ENCODE results near the gene FGGY.

DNA sequence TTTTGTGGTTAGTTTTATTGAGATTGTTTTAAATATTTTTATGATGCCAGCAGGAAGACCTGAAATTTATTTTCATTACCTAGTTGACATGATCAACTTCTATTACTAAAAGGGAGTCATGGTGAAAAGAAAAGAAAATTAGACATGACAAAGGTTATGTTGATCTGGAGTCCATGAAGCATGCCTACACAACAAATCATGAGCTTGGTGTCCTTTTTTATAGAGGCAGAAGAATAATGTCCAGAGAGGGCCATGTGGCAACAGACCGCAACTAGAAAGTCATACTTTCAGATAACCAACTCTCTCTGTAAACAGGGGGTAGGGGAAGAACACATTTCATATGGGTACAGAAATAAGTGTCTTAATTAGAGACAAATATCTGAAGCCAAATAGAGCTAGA, 342.4 kb downstream of the FGGY start:
- TF ChIP-seq TEAD4 (CRISPR knock-in tag; IDR thresholded peaks at IDR 0.05) (no peak), ZNF263 (CRISPR knock-in tag; IDR thresholded peaks at IDR 0.05; ENCODE audit: low read depth) (no peak), NFE2L1 (CRISPR knock-in tag; IDR thresholded peaks at IDR 0.05) (no peak), ZNF317 (CRISPR knock-in tag; IDR thresholded peaks at IDR 0.05; ENCODE audit: borderline replicate concordance, low read depth) (no peak), CREB1 (CRISPR knock-in tag; IDR thresholded peaks at IDR 0.05) (no peak), TCF7 (CRISPR knock-in tag; IDR thresholded peaks at IDR 0.05; ENCODE audit: low read depth) (no peak), IRF2 (CRISPR knock-in tag; IDR thresholded peaks at IDR 0.05; ENCODE audit: borderline replicate concordance, low read depth) (no peak), CBFB (CRISPR knock-in tag; IDR thresholded peaks at IDR 0.05; ENCODE audit: low read depth) (no peak)
- TF ChIP-seq, protein P1, sequence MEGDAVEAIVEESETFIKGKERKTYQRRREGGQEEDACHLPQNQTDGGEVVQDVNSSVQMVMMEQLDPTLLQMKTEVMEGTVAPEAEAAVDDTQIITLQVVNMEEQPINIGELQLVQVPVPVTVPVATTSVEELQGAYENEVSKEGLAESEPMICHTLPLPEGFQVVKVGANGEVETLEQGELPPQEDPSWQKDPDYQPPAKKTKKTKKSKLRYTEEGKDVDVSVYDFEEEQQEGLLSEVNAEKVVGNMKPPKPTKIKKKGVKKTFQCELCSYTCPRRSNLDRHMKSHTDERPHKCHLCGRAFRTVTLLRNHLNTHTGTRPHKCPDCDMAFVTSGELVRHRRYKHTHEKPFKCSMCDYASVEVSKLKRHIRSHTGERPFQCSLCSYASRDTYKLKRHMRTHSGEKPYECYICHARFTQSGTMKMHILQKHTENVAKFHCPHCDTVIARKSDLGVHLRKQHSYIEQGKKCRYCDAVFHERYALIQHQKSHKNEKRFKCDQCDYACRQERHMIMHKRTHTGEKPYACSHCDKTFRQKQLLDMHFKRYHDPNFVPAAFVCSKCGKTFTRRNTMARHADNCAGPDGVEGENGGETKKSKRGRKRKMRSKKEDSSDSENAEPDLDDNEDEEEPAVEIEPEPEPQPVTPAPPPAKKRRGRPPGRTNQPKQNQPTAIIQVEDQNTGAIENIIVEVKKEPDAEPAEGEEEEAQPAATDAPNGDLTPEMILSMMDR (IDR thresholded peaks at IDR 0.05), result no peak
- TF ChIP-seq, protein P2, sequence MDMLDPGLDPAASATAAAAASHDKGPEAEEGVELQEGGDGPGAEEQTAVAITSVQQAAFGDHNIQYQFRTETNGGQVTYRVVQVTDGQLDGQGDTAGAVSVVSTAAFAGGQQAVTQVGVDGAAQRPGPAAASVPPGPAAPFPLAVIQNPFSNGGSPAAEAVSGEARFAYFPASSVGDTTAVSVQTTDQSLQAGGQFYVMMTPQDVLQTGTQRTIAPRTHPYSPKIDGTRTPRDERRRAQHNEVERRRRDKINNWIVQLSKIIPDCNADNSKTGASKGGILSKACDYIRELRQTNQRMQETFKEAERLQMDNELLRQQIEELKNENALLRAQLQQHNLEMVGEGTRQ (CRISPR knock-in tag; IDR thresholded peaks at IDR 0.05), result no peak
- TF ChIP-seq, protein P3, sequence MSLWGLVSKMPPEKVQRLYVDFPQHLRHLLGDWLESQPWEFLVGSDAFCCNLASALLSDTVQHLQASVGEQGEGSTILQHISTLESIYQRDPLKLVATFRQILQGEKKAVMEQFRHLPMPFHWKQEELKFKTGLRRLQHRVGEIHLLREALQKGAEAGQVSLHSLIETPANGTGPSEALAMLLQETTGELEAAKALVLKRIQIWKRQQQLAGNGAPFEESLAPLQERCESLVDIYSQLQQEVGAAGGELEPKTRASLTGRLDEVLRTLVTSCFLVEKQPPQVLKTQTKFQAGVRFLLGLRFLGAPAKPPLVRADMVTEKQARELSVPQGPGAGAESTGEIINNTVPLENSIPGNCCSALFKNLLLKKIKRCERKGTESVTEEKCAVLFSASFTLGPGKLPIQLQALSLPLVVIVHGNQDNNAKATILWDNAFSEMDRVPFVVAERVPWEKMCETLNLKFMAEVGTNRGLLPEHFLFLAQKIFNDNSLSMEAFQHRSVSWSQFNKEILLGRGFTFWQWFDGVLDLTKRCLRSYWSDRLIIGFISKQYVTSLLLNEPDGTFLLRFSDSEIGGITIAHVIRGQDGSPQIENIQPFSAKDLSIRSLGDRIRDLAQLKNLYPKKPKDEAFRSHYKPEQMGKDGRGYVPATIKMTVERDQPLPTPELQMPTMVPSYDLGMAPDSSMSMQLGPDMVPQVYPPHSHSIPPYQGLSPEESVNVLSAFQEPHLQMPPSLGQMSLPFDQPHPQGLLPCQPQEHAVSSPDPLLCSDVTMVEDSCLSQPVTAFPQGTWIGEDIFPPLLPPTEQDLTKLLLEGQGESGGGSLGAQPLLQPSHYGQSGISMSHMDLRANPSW (CRISPR knock-in tag; conservative IDR thresholded peaks at IDR 0.05; ENCODE audit: low read depth), result no peak
- TF ChIP-seq, protein P4, sequence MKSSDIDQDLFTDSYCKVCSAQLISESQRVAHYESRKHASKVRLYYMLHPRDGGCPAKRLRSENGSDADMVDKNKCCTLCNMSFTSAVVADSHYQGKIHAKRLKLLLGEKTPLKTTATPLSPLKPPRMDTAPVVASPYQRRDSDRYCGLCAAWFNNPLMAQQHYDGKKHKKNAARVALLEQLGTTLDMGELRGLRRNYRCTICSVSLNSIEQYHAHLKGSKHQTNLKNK (CRISPR knock-in tag; IDR thresholded peaks at IDR 0.05), result no peak

Data from WTC11 (cell line).